ENCODE data around the gene HRK. TPM values are rescaled to one million over a fixed set of nuclear protein-coding genes. Genes with fewer than 3 reads are reported as not detected.
A peak's percentile ranks its signal among the peaks of the same experiment; 100 is the strongest.

The HRK gene
- total RNA-seq, 1 experiment from 2014 or later, result 2.6 TPM

DNA sequence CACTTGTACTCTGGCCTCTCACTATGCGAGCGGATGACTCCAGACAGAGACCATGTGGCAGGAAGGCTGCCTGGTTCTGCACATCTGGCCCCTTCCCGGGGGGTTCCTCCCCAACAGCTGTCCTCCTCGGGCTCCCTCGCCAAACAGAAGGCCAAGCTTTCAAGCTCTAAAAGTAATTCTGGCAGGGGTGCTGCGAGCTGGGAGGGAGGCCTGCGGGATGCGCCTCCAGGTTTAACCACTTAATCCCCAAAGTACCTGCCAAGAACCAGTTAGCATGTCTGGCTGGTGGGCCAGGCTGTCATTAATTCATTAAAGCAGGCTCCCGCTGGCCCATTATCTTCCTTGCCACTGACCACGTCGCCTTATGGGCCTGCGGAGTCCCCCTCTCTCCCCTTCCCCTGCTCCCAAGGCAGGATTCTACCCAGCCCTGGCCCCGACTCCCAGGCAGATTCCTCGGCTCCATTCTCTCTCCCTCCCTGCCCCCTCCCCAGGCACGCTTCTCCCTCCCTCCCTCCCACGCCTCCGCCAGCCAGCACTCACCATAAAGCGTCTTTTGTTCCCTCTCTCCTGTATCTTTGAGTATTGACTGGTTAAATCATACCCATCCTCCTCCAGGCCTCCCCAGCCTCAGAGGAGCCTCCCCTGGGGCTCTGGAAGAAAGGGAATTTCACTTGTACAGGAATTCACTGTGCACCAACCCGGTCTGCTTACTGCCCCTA is 4.9 kb downstream of the HRK start:
- no peak overlapping the region for H3K23ac ChIP-seq (ENCODE audit: insufficient read length, low read depth, low read length)
- peaks cover 4 to 7% (median 5%) of the 10 kb centered on the region in 3 experiments; a peak in 3 of 7 replicates for H3K36me3 Mint-ChIP-seq (ENCODE audit: insufficient read depth in 1 of 3, low read depth in 3 of 3)
- H2AFZ ChIP-seq (ENCODE audit: low read length), result no peak overlapping the region
- no peaks in the 10 kb centered on the region for H4K20me1 ChIP-seq (ENCODE audit: control insufficient read depth, insufficient read depth, insufficient read length)
- H3K27me3 ChIP-seq (ENCODE audit: insufficient read depth, low read length), result peaks cover 30% of the 10 kb centered on the region
- no peaks in the 10 kb centered on the region for H3K79me1 ChIP-seq (ENCODE audit: insufficient read depth, low read depth, low read length, poor library complexity, severe bottlenecking)
- peak overlapping the region in 1 of 3 experiments; percentile 10; a peak in 2 of 7 replicates for H3K27ac Mint-ChIP-seq
- no peak overlapping the region for H3T11ph ChIP-seq (ENCODE audit: low read length)
- TF ChIP-seq, protein P1, sequence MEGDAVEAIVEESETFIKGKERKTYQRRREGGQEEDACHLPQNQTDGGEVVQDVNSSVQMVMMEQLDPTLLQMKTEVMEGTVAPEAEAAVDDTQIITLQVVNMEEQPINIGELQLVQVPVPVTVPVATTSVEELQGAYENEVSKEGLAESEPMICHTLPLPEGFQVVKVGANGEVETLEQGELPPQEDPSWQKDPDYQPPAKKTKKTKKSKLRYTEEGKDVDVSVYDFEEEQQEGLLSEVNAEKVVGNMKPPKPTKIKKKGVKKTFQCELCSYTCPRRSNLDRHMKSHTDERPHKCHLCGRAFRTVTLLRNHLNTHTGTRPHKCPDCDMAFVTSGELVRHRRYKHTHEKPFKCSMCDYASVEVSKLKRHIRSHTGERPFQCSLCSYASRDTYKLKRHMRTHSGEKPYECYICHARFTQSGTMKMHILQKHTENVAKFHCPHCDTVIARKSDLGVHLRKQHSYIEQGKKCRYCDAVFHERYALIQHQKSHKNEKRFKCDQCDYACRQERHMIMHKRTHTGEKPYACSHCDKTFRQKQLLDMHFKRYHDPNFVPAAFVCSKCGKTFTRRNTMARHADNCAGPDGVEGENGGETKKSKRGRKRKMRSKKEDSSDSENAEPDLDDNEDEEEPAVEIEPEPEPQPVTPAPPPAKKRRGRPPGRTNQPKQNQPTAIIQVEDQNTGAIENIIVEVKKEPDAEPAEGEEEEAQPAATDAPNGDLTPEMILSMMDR (conservative IDR thresholded peaks at IDR 0.05), result no peak
- H2BK20ac ChIP-seq (ENCODE audit: low read depth, low read length, poor library complexity, severe bottlenecking), result no peak overlapping the region
- H2BK15ac ChIP-seq (ENCODE audit: low read depth, low read length), result no peak overlapping the region
- no peak overlapping the region for H2BK12ac ChIP-seq (ENCODE audit: insufficient read length, low read depth, low read length)
- peak overlapping the region; percentile 59 to 80 for H3K4me3 Mint-ChIP-seq
- peaks cover 15% of the 10 kb centered on the region for H3K23me2 ChIP-seq (ENCODE audit: insufficient read length, low read depth, low read length, poor library complexity, severe bottlenecking)
- no peak overlapping the region for H4K5ac ChIP-seq (ENCODE audit: insufficient read length, low read depth, low read length)
- no peak overlapping the region for H4K91ac ChIP-seq (ENCODE audit: insufficient read length, low read depth, low read length)
- H3K27me3 Mint-ChIP-seq (ENCODE audit: low read depth), result peaks cover 91% of the 10 kb centered on the region
- H3K18ac ChIP-seq (ENCODE audit: insufficient read length, low read depth, low read length), result no peak overlapping the region
- H3K9me3 ChIP-seq (ENCODE audit: control insufficient read depth, low read depth, low read length), result no peaks in the 10 kb centered on the region
- H3K4me1 Mint-ChIP-seq, result peaks cover 42 to 50% of the 10 kb centered on the region in 2 experiments
- H2AK5ac ChIP-seq (ENCODE audit: insufficient read length, low read length), result no peak overlapping the region
- no peak overlapping the region for H3K14ac ChIP-seq (ENCODE audit: insufficient read depth, low read length)
- no peak overlapping the region for H3K27ac ChIP-seq (ENCODE audit: insufficient read length, low read depth, low read length)
- H3K4me2 ChIP-seq (ENCODE audit: insufficient read depth, insufficient read length, low read length), result peak overlapping the region; percentile 28
- peaks cover 3 to 4% of the 10 kb centered on the region in 2 experiments; a peak in 3 of 5 replicates for H3K9me3 Mint-ChIP-seq
- H3K79me2 ChIP-seq (ENCODE audit: insufficient read depth, low read length), result no peaks in the 10 kb centered on the region
- H3K56ac ChIP-seq (ENCODE audit: insufficient read length, low read depth, low read length), result no peak overlapping the region
- H2BK120ac ChIP-seq (ENCODE audit: low read depth, low read length, poor library complexity, severe bottlenecking), result no peak overlapping the region
- 0 out of 2 replicates have a peak, but pooled peaks cover 3% of the 10 kb centered on the region for H3K4me1 ChIP-seq (ENCODE audit: insufficient read depth, low read length)
- no peak overlapping the region for H4K8ac ChIP-seq (replicated peaks; ENCODE audit: insufficient read length, low read depth, low read length)
- DNase-seq, result peak; percentile 56
- no peak overlapping the region for H3K4ac ChIP-seq (ENCODE audit: low read depth, low read length)
- no CpG with 5 or more reads among the region's 19 CpGs for WGBS (ENCODE audit: extremely low coverage, insufficient read length, low lambda C conversion rate)
- H2BK5ac ChIP-seq (ENCODE audit: insufficient read length, low read length), result no peak overlapping the region
- no peak overlapping the region for H3K9ac ChIP-seq (ENCODE audit: extremely low read depth, insufficient read length, low read length)
